Activated CD8-positive, alpha-beta T cell treated with anti-CD3 and anti-CD28 coated beads, Interleukin-2, amount 10 ng/mL, durations not matched to agents 7 days and 5 days (primary cell): ENCODE results near the gene AQP12A. TPM values are rescaled to one million over a fixed set of nuclear protein-coding genes. Genes with fewer than 3 reads are reported as not detected.

Source experiments
- ATAC-seq: fragments of 150-1000 bp; cut with Tn5 transposase; one replicate; pipeline ENCODE4 v1.10.0; 2021; ENCODE audit warnings: moderate library complexity
- CTCF ChIA-PET: fragments of 350-600 bp; sonication (Branson Sonifier 250); formaldehyde crosslinking; loops from one replicate; lab custom pipeline; 2021; ENCODE audit warnings: antibody characterized with exemption; lab: Charles Lee
- POLR2A ChIA-PET: fragments of 350-600 bp; sonication (Branson Sonifier 250); formaldehyde crosslinking; loops from one replicate; lab custom pipeline; 2021; ENCODE audit warnings: antibody characterized with exemption; lab: Charles Lee
- DNase-seq: peaks from one replicate; pipeline ENCODE4 v3.0.0-alpha.2; 2020
- H3K27ac Mint-ChIP-seq: one replicate; pipeline ENCODE4 v1.8.0; 2021; ENCODE audit warnings: mild to moderate bottlenecking, mixed read lengths
- H3K27me3 Mint-ChIP-seq: one replicate; pipeline ENCODE4 v1.8.0; 2021; ENCODE audit warnings: low read depth, mixed read lengths
- H3K36me3 Mint-ChIP-seq: one replicate; pipeline ENCODE4 v1.8.0; 2021; ENCODE audit warnings: low read depth, mixed read lengths
- H3K4me1 Mint-ChIP-seq: one replicate; pipeline ENCODE4 v1.8.0; 2021; ENCODE audit warnings: low read depth, mixed read lengths
- H3K4me3 Mint-ChIP-seq: one replicate; pipeline ENCODE4 v1.8.0; 2021; ENCODE audit warnings: mild to moderate bottlenecking, mixed read lengths
- H3K9me3 Mint-ChIP-seq: one replicate; pipeline ENCODE4 v1.8.0; 2022; ENCODE audit warnings: mixed read lengths; ENCODE audit not compliant: insufficient read depth
- total RNA-seq, 2 experiments: library from RNA; stranded (reverse); gene quantifications; one replicate each; pipeline ENCODE4 v1.2.3, GENCODE V29; 2021

Gene AQP12A
- total RNA-seq, 2 experiments from 2014 or later, result not detected

DNA sequence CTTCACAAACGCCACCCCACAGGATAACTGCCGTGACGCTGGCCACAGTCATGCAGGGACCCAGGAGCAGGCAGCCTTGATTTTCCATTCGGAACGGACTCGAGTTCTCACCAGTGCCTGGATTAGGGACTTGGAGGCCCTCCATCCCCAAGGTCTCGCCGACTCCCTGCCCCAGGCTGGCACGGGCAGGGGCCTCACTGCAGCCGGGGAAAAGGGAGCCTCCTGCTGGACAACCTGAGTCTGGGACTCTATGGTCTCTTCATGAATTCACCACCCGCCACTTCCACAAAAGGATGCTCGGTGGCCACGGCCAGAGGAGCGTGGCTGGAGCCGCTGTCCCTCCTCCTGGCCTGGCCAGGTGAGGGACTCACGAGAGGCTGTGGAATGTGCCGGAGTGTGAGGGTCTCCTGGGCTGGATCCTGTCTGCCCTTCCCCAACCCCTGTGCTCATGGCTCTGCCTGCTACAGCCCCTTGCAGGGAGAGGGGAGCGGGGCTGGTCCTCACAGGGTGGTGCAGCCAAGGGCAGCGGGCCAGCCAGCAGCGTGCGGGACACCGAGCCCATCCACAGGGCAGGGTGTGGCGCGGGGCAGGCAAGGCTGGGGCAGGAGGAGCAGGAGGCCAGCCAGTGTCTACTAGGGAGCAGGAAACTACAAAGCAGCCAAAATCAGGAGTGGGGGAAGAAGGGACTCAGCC is 42.3 kb downstream of the AQP12A start:
- H3K4me3 Mint-ChIP-seq, result no peak overlapping the region
- CTCF ChIA-PET, result no interaction called here
- ATAC-seq, result no peak
- H3K36me3 Mint-ChIP-seq, result no peaks in the 10 kb centered on the region
- no peak overlapping the region for H3K27ac Mint-ChIP-seq
- POLR2A ChIA-PET, result no interaction called here
- H3K4me1 Mint-ChIP-seq, result peaks cover 1% of the 10 kb centered on the region
- no peaks in the 10 kb centered on the region for H3K27me3 Mint-ChIP-seq
- H3K9me3 Mint-ChIP-seq, result no peaks in the 10 kb centered on the region
- DNase-seq, result peak; percentile 26

DNA sequence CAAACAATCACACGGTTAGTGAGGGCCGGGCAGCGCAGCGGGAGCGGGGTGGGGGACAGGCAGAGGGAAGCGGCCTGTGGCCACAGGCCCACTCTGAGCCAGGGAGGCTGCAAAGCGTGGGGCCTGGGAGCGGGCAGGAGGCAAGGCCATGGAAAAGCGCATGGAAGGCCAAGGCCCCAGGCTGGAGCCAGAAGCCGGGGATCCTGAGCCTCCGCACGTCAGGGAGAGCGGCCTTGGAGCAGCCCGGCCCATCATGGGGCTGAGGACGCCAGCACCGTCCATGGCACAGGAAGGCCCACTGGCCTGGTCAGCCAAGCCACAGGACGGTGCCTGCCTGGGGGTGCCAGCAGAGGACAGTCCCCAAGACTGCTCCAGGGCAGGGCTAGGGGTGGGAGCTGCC is 43.1 kb downstream of the AQP12A start:
- Mint-ChIP-seq H3K4me3 (no peak overlapping the region), H3K27me3 (no peaks in the 10 kb centered on the region), H3K36me3 (no peaks in the 10 kb centered on the region), H3K4me1 (peaks cover 9% of the 10 kb centered on the region), H3K9me3 (no peaks in the 10 kb centered on the region), H3K27ac (no peak overlapping the region)
- no peak for ATAC-seq
- CTCF ChIA-PET, result no interaction called here
- DNase-seq, result no peak
- POLR2A ChIA-PET, result no interaction called here

- Mint-ChIP-seq H3K27me3 (no peaks in the 10 kb centered on the region), H3K4me1 (peaks cover 14% of the 10 kb centered on the region), H3K27ac (no peak overlapping the region), H3K36me3 (no peaks in the 10 kb centered on the region), H3K9me3 (no peaks in the 10 kb centered on the region), H3K4me3 (no peak overlapping the region)
- POLR2A ChIA-PET, result no interaction called here
- CTCF ChIA-PET, result no interaction called here
- no peak for ATAC-seq
- DNase-seq, result no peak
Measured at GRCh38 chr2:240735476-240735875, 43.8 kb downstream of the AQP12A start.

DNA sequence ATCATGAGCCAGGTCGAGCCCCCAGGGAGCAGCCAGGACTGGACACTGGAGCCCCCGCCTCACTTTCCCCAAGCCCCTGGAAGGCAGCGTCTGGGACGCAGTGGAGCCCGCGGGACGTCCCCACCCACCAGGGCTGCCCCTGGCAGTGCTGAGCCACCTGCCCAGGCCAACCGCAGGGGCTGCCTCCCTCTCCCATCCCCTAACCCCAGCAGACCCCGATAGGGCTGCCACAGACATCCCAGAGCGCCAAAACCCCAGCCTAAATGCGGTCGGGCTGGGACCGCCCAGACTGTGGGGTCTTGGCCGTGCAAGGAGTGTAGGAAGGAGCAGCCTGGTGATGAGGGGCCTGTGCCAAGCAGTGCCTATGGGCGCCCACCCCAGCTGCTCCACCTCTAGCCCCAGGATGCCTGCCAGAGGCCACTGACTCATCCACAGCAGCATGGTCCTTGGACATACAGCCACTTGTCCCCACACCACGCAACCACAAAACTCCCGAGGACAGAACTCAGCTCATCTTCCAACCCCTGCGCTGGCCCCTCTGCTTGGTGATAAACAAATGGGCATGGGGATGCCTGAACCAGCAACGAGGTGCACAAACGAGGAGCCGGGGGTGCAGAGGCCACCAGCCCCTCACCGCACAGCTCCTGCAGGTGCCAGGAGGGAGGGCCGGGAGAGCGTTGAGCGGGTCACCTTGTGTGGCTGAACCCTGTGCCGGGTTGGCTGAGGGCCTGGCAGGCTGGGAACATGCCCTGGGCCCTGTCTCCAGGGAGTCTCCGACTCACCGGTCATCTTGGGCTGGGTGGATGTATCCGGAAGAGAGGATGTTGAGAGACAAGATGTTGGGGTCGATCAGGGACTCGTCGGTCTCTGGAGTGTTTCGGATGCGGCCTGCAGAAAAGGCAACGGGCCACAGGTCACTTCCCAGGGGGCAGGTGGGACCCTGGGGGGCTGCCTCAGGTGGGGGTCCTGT is 44.9 kb downstream of the AQP12A start:
- no peak for ATAC-seq
- CTCF ChIA-PET, result no interaction called here
- no peak for DNase-seq
- POLR2A ChIA-PET, result no interaction called here
- Mint-ChIP-seq H3K36me3 (no peaks in the 10 kb centered on the region), H3K4me3 (no peak overlapping the region), H3K4me1 (peaks cover 14% of the 10 kb centered on the region), H3K27ac (no peak overlapping the region), H3K9me3 (no peaks in the 10 kb centered on the region), H3K27me3 (no peaks in the 10 kb centered on the region)

DNA sequence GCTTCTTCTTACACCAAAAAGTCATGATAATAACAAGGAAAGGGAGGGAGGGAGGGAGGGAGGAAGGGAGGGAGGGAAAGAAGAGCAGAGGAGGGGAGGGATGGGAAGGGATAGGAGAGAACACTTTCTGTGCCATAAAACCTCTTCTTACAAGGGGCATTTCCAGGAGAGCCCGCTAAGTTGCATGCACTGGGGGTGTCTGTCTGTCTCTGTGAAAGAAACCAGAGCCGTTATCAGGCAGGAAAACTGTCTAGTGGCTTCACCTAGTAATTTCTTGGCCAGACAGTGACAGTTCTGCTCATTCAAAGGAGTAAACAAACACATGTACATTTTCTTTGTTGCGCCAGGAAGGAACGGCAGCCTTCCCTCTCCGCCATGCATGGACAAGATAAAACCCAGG is 45.8 kb downstream of the AQP12A start:
- ATAC-seq (no peak), DNase-seq (no peak)
- POLR2A ChIA-PET, result no interaction called here
- Mint-ChIP-seq H3K4me3 (no peak overlapping the region), H3K9me3 (no peaks in the 10 kb centered on the region), H3K4me1 (peaks cover 14% of the 10 kb centered on the region), H3K27ac (peak overlapping the region; percentile 52), H3K36me3 (no peaks in the 10 kb centered on the region), H3K27me3 (no peaks in the 10 kb centered on the region)
- CTCF ChIA-PET, result no interaction called here

- ATAC-seq (no peak), DNase-seq (no peak)
- Mint-ChIP-seq H3K27me3 (no peaks in the 10 kb centered on the region), H3K4me3 (no peak overlapping the region), H3K4me1 (peaks cover 14% of the 10 kb centered on the region), H3K9me3 (no peaks in the 10 kb centered on the region), H3K36me3 (no peaks in the 10 kb centered on the region), H3K27ac (no peak overlapping the region)
- POLR2A ChIA-PET, result no interaction called here
- CTCF ChIA-PET, result no interaction called here
Measured at GRCh38 chr2:240737958-240738357, 46.3 kb downstream of the AQP12A start.

DNA sequence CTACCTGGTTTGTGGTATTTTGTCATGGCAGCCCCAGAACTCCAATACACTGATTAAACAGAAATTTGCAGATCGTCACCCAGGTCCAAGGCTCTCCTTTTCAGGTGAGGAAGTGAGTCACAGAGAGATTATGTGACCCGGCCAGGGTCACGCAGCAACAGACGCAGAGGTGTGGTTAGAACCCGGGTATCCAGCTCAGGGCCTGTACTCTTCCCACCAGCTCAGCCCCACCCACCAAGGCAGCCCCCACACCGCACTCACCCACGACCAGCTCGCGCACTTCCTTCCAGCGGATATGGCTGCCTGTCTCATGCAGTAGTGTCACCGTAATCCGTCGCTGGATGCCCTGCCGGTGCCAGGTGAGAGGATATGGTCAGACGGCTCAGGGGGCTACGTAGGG is 48.1 kb downstream of the AQP12A start:
- CTCF ChIA-PET, result interaction anchor here (0.6 kb wide), 1 partner anchor 226 kb away, joined by 3 read pairs; no protein-coding TSS in a partner anchor
- ATAC-seq (peak; percentile 53), DNase-seq (peak; percentile 67)
- Mint-ChIP-seq H3K36me3 (no peaks in the 10 kb centered on the region), H3K9me3 (no peaks in the 10 kb centered on the region), H3K27me3 (no peaks in the 10 kb centered on the region), H3K4me1 (peaks cover 14% of the 10 kb centered on the region), H3K27ac (peak overlapping the region; percentile 77), H3K4me3 (peak overlapping the region; percentile 18)
- POLR2A ChIA-PET, result no interaction called here

- CTCF ChIA-PET, result no interaction called here
- DNase-seq (no peak), ATAC-seq (no peak)
- H3K27ac Mint-ChIP-seq, result peak overlapping the region; percentile 6
- POLR2A ChIA-PET, result no interaction called here
- no peaks in the 10 kb centered on the region for H3K27me3 Mint-ChIP-seq
- H3K36me3 Mint-ChIP-seq, result no peaks in the 10 kb centered on the region
- no peak overlapping the region for H3K4me3 Mint-ChIP-seq
- peaks cover 14% of the 10 kb centered on the region for H3K4me1 Mint-ChIP-seq
- no peaks in the 10 kb centered on the region for H3K9me3 Mint-ChIP-seq
Measured at GRCh38 chr2:240741091-240741490, 49.4 kb downstream of the AQP12A start.

DNA sequence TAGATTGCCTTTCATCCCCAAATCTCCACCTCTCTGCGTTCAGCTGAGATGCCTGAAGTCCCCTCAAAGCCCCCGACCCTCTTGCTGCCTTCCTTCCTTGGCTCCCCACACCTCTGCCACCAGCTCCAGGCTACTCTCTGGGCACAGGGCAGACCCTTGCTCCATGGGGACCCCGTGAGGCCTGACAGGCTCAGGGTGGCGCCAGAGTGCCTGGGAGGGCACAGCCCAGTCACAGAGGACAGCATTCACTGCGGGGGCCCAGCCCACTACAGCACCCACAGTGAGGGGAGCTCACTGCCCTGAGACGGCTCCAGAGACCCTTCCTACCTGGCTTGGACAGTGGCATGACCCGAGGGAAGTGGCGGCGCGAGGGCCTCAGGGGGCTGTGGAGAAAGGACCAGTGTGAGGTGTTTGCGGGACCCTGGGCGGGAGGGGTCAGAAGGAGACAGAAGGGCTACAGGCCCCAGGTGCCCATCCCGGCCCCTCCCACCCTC is 51.0 kb downstream of the AQP12A start:
- Mint-ChIP-seq H3K9me3 (no peaks in the 10 kb centered on the region), H3K4me3 (no peak overlapping the region), H3K27ac (peak overlapping the region; percentile 15), H3K36me3 (no peaks in the 10 kb centered on the region), H3K4me1 (peaks cover 14% of the 10 kb centered on the region), H3K27me3 (no peaks in the 10 kb centered on the region)
- ATAC-seq (no peak), DNase-seq (no peak)
- CTCF ChIA-PET, result interaction anchor here (0.7 to 1.2 kb wide), 2 partner anchors 98 to 228 kb away, joined by 3 read pairs; no protein-coding TSS in a partner anchor
- POLR2A ChIA-PET, result no interaction called here

- DNase-seq, result no peak
- Mint-ChIP-seq H3K27ac (no peak overlapping the region), H3K4me1 (no peaks in the 10 kb centered on the region), H3K9me3 (no peaks in the 10 kb centered on the region), H3K4me3 (no peak overlapping the region), H3K36me3 (no peaks in the 10 kb centered on the region), H3K27me3 (no peaks in the 10 kb centered on the region)
- ChIA-PET POLR2A (no interaction called here), CTCF (no interaction called here)
- no peak for ATAC-seq
Measured at GRCh38 chr2:240745456-240745855, 53.8 kb downstream of the AQP12A start.

GRCh38 chr2:240745962-240746361 is 54.3 kb downstream of the AQP12A start:
- Mint-ChIP-seq H3K36me3 (no peaks in the 10 kb centered on the region), H3K9me3 (no peaks in the 10 kb centered on the region), H3K4me3 (no peak overlapping the region), H3K27ac (no peak overlapping the region), H3K4me1 (no peaks in the 10 kb centered on the region), H3K27me3 (no peaks in the 10 kb centered on the region)
- no peak for DNase-seq
- ATAC-seq, result no peak
- ChIA-PET CTCF (no interaction called here), POLR2A (no interaction called here)

DNA sequence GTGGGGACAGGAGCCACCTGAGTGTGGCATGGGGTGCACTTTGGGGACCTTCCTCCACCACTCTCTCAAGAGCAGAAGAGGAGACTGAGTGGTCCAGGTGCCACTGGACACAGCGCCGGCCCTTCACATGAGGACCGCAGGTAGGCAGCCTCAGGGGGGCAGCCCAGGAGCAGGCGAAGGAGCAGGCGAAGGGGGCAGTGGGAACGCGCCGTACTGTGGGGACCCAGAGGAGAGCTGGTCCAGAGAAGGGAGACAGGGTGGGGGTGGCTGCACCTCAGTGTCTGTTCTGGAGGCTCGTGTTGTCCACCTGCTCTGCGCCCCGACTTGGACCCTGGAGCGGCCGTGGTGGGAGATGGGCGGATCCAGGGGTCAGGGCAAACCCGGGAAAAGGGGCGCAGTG is 55.0 kb downstream of the AQP12A start:
- H3K9me3 Mint-ChIP-seq, result no peaks in the 10 kb centered on the region
- H3K27ac Mint-ChIP-seq, result no peak overlapping the region
- no peak overlapping the region for H3K4me3 Mint-ChIP-seq
- ATAC-seq (no peak), DNase-seq (no peak)
- H3K36me3 Mint-ChIP-seq, result no peaks in the 10 kb centered on the region
- no peaks in the 10 kb centered on the region for H3K4me1 Mint-ChIP-seq
- H3K27me3 Mint-ChIP-seq, result no peaks in the 10 kb centered on the region
- ChIA-PET POLR2A (no interaction called here), CTCF (no interaction called here)
